T-helper 2 cell (primary cell): Measurements from ENCODE around the gene B4GALT4.
"Not testable (repeated sequence)": the region's sequence is repeated elsewhere in the genome, so short reads cannot be mapped to it uniquely, and the experiment has no call there.

Experiments
- DNase-seq, 5 experiments: peaks; one replicate each; pipeline versions ENCODE4 v3.0.0 to v3.0.0-alpha.2; 2012 to 2022
- total RNA-seq, 2 donors: gene quantifications; one replicate each; lab custom pipeline; 2026; lab: John Stamatoyannopoulos, UW

Gene B4GALT4, protein sequence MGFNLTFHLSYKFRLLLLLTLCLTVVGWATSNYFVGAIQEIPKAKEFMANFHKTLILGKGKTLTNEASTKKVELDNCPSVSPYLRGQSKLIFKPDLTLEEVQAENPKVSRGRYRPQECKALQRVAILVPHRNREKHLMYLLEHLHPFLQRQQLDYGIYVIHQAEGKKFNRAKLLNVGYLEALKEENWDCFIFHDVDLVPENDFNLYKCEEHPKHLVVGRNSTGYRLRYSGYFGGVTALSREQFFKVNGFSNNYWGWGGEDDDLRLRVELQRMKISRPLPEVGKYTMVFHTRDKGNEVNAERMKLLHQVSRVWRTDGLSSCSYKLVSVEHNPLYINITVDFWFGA
- 14.6 to 16.8 reads per million in 2 donors for total RNA-seq

DNA sequence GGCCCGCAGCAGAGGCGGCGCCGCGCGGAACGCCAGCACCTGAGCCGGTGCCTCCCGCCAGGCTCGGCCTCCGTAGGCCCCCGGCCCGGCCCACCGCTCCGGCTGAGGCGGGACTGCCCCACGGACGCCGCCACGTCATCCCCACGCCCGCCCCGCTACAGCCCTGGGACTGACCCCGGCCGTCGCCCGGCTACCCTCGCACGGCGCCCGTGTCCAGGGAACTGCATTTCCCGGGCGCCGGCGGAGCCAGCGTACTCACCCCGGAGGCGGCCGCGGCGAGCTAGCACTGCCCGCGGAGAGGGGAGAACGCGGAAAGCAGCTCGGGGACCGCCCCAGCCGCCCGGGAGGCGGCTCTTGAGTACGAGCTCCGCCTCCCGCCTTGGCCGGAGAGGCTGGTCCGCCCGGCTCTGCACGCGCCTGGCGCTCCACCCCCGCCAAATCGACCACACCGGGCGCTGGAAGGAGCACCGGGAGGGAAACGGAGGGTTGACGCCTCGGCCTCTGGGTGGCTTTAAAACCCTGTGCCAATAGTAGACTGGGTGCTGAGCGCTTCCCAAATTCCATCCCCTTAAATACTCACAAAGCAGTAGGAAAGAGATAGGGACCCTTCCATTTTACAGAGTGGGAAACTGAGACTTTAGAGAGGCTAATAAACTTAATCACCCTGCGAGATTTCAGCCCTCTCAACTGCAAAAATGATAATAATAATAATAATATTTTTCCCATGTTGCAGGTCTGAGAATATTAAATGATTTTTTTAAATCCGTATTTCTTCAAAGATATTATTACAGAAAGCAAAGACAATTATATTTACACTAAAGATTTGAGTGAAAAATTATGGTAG lies at the start of gene B4GALT4:
TSS of gene B4GALT4 (minus strand) at position 288 of the 844 bp plus-strand sequence. CDS start 10,779 bp downstream, outside the sequence.
- peak; percentile 38 to 82 (median 52) for DNase-seq

DNA sequence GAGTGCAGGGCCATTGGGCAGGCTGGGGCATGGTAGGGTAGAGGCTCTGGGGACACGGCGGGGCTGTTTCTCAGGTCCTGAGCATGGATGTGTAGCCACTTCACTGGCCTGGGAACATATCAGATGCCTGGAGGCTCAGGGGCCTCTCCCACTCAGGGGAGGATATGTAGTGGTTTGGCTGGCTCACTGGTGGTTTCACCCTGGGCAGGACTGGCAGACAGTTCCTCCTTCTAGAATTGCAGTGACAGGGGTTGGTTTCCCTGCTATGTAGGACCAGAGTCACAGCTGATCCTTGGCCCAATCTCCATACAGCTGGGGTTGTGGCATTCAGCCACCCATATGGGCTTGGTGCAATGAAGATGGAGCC lies 48.7 kb upstream of the B4GALT4 start:
- DNase-seq, result no peak

DNA sequence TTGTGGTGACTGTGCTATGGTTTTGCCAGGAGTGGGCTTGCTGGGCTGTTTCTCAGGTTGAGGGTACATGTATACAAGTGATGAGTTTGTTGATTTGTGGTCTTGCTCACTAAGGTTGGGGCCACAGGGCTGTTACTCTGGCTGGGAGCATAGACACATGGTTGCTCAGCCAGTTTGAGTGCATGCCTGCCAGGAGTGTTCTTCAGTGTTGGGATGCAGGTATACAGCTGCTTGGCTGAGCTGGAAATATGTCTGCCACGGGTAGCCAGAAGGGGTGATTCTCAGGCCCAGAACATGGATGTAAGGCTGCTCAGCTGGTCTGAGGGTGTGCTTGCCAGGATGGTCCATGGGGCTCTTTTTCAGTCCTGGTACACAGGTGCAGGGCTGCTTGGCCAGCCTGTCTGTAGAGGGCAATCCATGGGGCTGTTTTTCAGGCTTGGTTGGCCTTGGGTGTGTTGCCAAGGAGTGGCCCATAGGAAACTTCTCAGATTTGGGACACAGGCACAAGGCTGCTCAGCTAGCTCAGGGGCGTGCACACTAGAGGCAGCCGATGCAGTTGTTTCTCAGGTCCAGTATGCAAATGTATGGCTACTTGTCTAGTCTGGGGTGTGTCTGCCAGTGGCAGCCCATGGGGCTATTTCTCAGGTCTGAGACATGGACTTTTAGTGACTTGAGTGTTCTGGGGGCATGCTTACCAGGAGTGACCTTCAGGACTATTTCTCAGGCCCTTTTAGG lies 48.2 kb upstream of the B4GALT4 start:
- DNase-seq, result no peak

DNA sequence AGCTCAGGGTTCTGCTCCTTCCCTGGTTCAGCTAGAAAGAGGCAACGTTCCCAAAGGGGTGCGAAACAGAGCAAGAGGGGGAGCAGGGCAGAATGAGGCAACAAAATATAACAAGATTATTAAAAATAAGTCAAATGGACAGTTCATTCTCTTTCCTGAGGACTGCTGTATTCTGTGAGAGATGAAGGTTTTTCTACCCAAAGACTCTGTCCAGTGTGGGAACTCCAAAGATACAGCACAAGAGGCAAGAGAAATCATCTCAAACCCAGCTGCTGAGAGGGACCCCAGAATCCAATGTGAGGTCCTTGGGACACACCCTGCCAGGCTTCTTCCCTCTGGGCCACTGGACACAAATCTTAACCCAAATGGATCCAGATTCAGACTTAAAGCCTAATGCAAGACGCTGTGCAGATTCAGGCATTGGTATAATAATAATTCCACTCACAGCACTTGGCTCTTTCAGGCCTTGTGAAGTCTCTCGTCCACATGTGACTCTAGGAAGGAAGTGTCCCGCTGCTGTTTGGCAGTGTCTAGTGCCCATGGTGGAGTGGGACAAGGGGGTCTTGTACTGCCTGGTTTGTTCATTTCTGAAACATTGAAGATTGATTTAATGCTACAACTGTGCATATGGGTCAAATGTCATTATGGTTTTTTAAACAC lies 39.0 kb upstream of the B4GALT4 start:
- no peak for DNase-seq

DNA sequence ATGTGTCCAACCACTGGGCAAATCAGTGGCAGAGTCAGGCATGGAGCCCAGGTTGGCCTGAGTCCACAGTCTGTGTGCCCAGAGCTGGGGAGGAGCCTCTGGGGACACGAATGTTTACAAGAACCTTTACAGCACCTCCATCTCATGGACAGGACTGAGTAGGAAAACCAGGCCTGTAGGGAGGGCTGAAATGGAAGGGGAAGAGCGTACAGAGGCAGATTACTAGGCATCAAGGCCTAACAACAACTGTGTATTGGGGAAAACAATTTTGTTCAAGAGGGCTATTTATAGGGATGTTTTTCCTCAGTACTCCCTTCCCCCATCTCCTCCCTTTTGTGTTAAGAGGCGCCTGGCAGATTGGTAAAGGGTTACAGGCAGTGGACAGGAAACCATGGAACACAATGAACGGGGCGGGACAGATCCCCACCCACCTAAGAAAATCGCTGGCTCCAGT lies 38.5 kb upstream of the B4GALT4 start:
- no peak for DNase-seq

DNA sequence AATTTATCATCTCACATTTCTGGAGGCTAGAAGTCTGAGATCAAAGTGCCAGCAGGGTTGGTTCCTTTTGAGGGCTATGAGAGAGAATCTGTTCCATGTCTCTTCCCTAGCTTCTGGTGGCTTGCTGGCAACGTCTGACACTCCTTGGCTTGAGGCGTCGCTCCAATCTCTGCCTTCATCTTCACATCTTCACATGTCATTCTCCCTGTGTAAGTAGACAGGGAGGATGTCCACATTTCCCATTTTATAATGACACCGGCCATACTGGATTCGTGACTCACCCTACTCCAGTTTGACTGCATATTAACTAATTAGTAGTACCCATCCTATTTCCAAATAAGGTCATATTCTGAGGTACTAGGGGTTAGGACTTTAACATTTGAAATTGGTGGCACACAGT lies 36.0 kb upstream of the B4GALT4 start:
- no peak for DNase-seq

DNA sequence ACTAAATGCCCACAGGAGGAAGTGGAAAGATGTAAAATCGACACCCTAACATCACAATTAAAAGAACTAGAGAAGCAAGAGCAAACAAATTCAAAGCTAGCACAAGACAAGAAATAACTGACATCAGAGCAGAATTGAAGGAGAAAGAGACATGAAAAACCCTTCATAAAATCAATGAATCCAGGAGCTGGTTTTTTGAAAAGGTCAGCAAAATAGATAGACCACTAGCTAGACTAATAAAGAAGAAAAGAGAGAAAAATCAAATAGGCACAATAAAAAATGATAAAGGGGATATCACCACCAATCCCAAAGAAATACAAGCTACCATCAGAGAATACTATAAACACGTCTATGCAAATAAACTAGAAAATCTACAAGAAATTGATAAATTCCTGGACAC lies 29.5 kb upstream of the B4GALT4 start:
- DNase-seq, result not testable (repeated sequence)

DNA sequence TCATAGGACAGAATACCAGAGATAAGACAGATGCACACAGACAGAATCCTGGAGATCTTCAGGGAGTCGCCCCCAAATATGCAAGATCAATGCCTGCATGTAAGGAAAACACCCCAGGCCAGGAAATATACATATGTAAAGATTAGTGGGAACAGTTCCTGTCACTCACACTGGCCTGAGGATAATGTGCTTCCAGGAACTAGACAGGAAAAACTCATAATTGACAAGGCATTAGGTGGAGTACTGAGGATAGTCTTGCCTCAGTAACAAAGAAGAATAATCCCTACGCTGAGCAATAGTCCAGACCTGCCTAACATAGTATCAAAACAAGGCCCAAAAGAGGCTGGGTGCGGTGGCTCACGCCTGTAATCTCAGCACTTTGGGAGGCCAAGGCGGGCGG lies 20.4 kb upstream of the B4GALT4 start:
- no peak for DNase-seq

DNA sequence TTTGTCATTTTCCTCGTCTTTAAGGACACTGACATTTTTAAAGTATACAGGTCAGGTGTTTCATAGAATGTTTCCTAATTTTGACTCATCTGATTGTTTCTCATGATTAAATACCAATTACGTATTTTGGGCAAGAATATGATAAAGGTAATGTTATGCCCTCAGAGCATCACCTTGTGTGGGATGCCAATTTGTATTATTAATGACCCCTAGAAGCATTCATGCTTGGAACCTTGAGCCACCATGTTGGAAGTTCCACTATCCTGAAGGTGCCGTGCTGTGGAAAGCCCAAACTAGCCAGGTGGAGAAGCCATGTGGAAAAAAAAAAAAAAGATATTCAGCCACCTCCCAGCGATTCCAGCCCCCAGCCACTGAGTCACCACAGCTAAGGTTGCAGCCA lies 19.1 kb upstream of the B4GALT4 start:
- no peak for DNase-seq

DNA sequence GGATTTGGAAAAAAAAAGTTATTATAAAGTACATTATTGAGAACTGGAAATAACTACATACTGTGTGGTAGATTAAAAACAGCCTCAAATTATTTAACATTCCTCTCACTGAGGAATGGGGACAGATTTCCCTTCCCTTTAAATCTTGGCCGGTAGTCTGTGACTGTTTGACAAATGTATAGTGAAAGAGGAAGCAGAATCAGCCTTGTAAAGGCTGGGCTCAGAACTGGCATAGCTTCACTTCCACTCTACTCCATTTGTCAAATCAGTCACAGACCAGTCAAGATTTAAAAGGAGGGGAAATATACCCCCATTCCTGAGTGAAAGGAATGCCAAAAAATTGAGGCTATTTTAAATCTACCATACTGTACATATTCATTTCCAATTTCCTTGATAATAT lies 18.2 kb upstream of the B4GALT4 start:
- no peak for DNase-seq

DNA sequence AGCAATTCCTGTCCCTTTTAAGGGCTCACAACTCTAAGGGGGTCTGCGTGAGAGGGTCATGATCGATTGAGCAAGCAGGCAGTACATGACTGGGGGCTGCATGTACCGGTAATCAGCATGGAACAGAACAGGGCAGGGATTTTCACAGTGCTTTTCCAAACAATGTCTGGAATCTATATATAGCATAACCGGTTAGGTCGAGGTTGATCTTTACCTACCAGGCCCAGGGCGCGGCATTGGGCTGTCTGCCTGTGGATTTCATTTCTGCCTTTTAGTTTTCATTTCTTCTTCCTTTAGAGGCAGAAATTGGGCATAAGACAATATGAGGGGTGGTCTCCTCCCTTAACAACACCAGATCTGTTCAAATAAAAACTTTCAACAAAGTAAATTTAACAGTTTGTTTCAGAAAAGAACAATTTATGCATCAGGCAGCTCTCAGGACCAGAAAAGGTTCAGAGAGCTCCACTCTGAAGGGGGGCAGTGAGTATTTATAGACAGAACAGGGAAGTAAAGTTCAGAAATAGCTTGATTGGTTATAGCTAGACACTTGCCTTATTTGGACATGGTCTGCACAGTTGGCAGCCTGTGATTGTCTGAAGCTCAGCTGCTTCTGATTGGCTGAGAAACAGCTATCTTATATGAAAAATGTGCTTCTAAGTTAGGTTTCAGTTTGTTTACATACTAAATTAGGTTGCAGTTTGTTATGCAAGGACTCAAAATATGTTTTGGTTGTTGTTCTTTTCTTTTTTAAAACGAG lies 17.2 kb upstream of the B4GALT4 start:
- peak in 1 of 5 experiments; percentile 11 for DNase-seq

DNA sequence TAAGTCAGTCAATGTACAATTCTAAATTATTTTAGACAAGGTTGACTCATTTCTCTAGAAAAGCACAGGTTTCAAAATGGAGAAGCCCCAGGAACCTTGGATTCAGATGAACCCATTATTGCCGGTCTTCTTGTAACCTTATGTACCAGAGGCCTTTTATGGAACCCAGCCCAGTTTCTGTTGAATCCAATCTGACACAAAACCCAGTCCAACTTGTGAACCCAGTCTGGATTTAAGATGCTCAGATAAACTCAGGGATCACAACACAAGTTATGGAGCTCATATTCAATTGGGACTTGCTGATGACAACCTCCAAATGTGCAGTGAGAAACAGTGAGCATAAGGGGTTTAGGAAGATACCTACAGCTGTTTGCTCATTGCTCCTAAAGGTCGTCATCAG lies 16.4 kb upstream of the B4GALT4 start:
- no peak for DNase-seq

DNA sequence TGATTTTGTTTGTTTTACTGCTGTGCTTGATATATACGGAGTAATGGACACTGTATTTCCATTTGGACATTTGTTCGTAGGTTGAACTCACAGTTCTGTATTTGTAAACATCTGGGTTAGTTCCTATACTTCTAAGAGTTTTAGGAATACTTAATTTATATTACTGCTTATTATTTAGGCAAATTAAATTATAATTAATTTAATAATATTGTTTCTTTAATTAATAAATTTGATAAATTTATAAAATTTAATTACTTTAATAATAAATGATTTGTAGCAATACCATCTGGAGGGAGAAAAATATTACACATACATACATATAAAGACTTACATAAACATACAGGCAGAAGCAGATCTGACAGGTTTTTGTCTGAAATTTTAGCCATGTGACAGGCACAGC lies 14.5 kb upstream of the B4GALT4 start:
- DNase-seq, result no peak

DNA sequence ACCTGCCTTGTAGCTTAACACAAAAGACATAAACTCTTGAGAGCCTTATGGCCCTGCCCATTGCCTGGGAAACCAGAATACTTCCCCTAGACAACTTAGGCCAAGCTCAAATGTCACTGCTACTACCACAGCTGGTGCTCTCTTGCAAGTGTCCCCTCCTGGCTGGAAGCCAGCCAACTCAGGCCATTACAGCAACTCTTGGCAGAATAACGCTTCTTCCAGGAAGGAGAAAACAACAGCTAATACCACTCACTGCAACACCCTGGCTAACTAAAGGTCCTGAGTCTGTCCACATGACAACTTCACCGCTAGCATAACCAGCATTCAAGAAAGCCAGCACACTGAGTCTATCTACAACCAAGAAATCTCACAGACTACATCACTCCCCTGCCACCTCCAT lies 5.1 kb upstream of the B4GALT4 start:
- no peak for DNase-seq

DNA sequence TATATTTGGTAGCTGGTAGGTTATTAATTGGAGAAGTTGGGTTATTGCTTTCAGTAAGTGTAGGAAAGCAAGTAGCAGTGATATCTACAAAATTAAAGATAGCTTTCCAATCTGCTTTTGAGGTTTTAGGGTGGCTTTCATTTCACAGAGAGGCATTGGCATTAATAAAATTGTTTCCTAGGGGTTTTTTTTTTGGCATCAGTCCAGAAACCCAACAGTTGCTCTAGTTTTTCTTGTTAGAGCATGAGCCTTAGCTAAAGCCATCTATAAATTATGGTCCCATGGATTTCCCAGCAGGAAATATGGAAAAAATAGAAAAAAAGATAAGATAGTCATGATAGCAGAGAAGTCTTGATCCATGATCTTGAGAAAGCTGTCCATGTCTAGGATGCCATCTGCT lies 3.0 kb upstream of the B4GALT4 start:
- no peak for DNase-seq

DNA sequence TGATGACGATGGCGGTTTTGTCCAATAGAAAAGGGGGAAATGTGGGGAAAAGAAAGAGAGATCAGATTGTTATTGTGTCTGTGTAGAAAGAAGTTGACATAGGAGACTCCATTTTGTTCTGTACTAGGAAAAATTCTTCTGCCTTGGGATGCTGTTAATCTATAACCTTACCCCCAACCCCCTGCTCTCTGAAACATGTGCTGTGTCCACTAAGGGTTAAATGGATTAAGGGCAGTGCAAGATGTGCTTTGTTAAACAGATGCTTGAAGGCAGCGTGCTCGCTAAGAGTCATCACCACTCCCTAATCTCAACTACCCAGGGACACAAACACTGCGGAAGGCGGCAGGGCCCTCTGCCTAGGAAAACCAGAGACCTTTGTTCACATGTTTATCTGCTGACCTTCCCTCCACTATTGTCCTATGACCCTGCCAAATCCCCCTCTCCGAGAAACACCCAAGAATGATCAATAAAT lies 2.4 kb upstream of the B4GALT4 start:
- not testable (repeated sequence) for DNase-seq

DNA sequence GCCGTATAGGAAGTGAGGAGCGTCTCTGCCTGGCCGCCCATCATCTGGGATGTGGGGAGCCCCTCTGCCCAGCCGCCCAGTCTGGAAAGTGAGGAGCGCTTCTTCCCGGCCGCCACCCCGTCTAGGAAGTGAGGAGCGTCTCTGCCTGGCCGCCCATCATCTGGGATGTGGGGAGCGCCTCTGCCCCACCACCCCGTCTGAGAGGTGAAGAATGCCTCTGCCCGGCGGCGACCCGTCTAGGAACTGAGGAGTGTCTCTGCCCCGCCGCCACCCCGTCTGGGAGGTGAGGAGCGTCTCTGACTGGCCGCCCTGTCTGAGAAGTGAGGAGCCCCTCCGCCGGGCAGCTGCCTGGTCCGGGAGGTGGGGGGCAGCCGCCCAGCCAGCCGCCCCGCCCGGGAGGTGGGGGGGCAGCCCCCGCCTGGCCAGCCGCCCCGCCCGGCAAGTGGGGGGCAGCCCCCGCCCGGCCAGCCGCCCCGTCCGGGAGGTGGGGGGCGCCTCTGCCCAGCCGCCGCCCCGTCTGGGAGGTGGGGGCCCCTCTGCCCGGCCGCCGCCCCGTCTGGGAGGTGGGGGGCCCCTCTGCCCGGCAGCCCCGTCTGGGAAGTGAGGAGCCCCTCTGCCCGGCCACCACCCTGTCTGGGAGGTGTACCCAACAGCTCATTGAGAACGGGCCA lies 1.8 kb upstream of the B4GALT4 start:
- not testable (repeated sequence) for DNase-seq

DNA sequence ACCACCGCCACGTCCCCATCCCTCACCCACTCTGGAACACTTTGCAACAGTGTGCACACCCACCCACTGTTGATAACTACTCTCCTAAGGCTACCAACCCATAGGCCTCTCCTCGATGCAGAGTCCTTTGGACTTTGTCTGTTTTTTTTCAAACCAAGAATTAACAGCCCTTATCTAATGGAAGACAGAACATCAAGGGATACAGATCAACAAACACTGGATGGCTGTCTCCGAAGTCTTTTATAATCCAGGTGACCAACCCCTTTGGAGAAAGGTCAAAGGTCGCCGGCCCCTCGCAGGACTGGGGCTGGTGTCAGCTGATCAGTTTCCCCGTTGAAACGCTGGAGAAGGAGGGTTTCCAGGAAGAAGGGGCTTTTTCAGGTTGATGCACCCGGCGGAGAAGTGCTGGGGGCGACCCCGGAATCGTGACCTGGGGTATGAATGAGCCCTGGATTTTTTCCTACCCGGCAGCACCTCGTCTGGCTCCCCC lies 532 bp downstream of the B4GALT4 start:
- no peak for DNase-seq

DNA sequence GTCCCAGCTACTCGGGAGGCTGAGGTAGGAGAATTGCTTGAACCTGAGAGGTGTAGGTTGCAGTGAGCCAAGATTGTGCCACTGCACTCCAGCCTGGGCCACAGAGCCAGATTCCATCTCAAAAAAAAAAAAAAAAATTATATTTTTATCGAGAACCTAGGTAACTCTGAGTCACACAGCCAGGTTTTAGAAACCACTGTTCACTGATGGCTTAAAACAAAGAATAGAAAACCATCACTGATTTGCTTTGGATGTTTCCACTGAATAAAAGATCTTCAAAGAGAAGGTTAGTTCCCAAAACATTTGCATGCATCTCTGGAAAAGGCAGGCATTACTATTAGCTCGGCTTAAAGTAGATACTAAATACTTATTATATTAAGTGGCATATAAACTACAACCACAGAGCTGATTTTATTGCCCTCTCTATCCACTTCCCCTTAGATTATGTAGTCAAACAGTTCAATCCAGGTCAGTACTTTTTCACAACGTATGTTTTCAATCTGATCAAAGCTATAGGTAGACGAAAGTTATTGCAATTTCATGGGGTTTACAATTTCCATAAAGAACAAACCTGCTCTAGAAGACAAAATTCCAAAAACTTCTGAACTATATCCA lies 1.4 kb downstream of the B4GALT4 start:
- DNase-seq, result peak in 1 of 5 experiments; percentile 18

DNA sequence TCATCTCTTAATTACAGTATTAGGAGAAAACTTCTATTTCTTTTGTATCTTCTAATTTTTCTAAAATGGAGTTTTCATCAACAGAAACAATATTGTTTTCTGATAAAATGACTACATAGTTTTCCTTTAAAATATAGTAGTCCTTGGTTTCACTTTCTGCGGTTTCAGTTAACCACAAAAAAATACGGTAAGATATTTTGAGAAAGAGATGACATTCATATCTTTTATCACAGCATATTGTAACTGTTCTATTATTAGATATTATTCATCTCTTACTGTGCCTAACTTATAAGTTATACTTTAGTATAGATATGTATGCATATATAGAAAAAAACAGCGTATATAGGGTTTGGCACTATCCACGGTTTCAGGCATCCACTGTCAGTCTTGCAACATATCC lies 2.3 kb downstream of the B4GALT4 start:
- peak in 1 of 5 experiments; percentile 16 for DNase-seq
